HG03064 (cell line): ENCODE measurements around the gene MCTP1.
"Not testable (repeated sequence)": the region's sequence is repeated elsewhere in the genome, so short reads cannot be mapped to it uniquely, and the experiment has no call there.

ENCODE experiments used
- ATAC-seq: cut with Tn5 transposase; IDR thresholded peaks from one replicate; pipeline ENCODE4 v1.9.1; 2021; ENCODE audit warnings: low read depth; ENCODE audit not compliant: unreplicated experiment

Gene MCTP1

GRCh38 chr5:95256446-95256845 is 28.4 kb downstream of the MCTP1 start:
- no peak for ATAC-seq

GRCh38 chr5:95252801-95253200 is 32.1 kb downstream of the MCTP1 start:
- no peak for ATAC-seq

- ATAC-seq: no peak
These were observed 33.7 kb downstream of the MCTP1 start for GRCh38 chr5:95251185-95251584.

- ATAC-seq: no peak
These were observed 40.4 kb downstream of the MCTP1 start for GRCh38 chr5:95244479-95244878.

- peak; percentile 94 for ATAC-seq
These were observed 43.3 kb downstream of the MCTP1 start for GRCh38 chr5:95241635-95242034.

- ATAC-seq: no peak
These were observed 43.7 kb downstream of the MCTP1 start for GRCh38 chr5:95241161-95241560.

- ATAC-seq: no peak
These were observed 46.2 kb downstream of the MCTP1 start for GRCh38 chr5:95238560-95239325.

GRCh38 chr5:95237324-95237723 is 47.6 kb downstream of the MCTP1 start:
- no peak for ATAC-seq

GRCh38 chr5:95235439-95235982 is 49.4 kb downstream of the MCTP1 start:
- ATAC-seq: no peak

GRCh38 chr5:95229646-95230045 is 55.2 kb downstream of the MCTP1 start:
- ATAC-seq: no peak

- ATAC-seq: no peak
These were observed 60.0 kb downstream of the MCTP1 start for GRCh38 chr5:95224701-95225459.

- no peak for ATAC-seq
These were observed 61.2 kb downstream of the MCTP1 start for GRCh38 chr5:95223566-95224258.

- ATAC-seq: no peak
These were observed 62.1 kb downstream of the MCTP1 start for GRCh38 chr5:95222836-95223235.

GRCh38 chr5:95221234-95221633 is 63.7 kb downstream of the MCTP1 start:
- no peak for ATAC-seq

- no peak for ATAC-seq
These were observed 64.5 kb downstream of the MCTP1 start for GRCh38 chr5:95220381-95220780.

GRCh38 chr5:95219411-95219810 is 65.5 kb downstream of the MCTP1 start:
- ATAC-seq: no peak

GRCh38 chr5:95217881-95218280 is 67.0 kb downstream of the MCTP1 start:
- ATAC-seq: no peak

- ATAC-seq: no peak
These were observed 67.5 kb downstream of the MCTP1 start for GRCh38 chr5:95217351-95217750.

GRCh38 chr5:95216136-95216955 is 68.5 kb downstream of the MCTP1 start:
- no peak for ATAC-seq

GRCh38 chr5:95207811-95208210 is 77.1 kb downstream of the MCTP1 start:
- ATAC-seq: not testable (repeated sequence)
